Parathyroid adenoma (tissue), 2 donors: ENCODE results near the gene ARSD.

ENCODE experiments used
- H2AFZ ChIP-seq: fragments of 300-600 bp; sonication (generic); one replicate; pipeline ENCODE4 v1.7.0; 2017; ENCODE audit warnings: antibody characterized with exemption, mild to moderate bottlenecking
- H3K27ac ChIP-seq: fragments of 300-600 bp; sonication (generic); one replicate; pipeline ENCODE4 v1.7.0; 2017
- H3K27me3 ChIP-seq: fragments of 300-600 bp; sonication (generic); one replicate; pipeline ENCODE4 v1.7.0; 2017; ENCODE audit warnings: low read length; ENCODE audit not compliant: control insufficient read depth, insufficient read depth
- H3K36me3 ChIP-seq: fragments of 300-600 bp; sonication (generic); one replicate; pipeline ENCODE4 v1.7.0; 2017; ENCODE audit warnings: low read length; ENCODE audit not compliant: control insufficient read depth, insufficient read depth
- H3K4me1 ChIP-seq: fragments of 300-600 bp; sonication (generic); one replicate; pipeline ENCODE4 v1.7.0; 2017; ENCODE audit warnings: control low read depth
- H3K4me2 ChIP-seq: fragments of 300-600 bp; sonication (generic); one replicate; pipeline ENCODE4 v1.7.0; 2017; ENCODE audit warnings: low read length
- H3K4me3 ChIP-seq: fragments of 300-600 bp; sonication (generic); one replicate; pipeline ENCODE4 v1.7.0; 2017; ENCODE audit warnings: low read depth, low read length
- H3K79me2 ChIP-seq: fragments of 300-600 bp; sonication (generic); one replicate; pipeline ENCODE4 v1.7.0; 2017; ENCODE audit warnings: control low read depth
- H3K9ac ChIP-seq: fragments of 300-600 bp; sonication (generic); one replicate; pipeline ENCODE4 v1.7.0; 2017; ENCODE audit warnings: mild to moderate bottlenecking
- H3K9me3 ChIP-seq: fragments of 300-600 bp; sonication (generic); one replicate; pipeline ENCODE4 v1.7.0; 2017; ENCODE audit warnings: low read length; ENCODE audit not compliant: control insufficient read depth
- CTCF ChIP-seq: fragments of 300-600 bp; sonication (generic); IDR thresholded peaks from one replicate; pipeline ENCODE4 v1.7.0; 2017; ENCODE audit warnings: antibody characterized with exemption, mild to moderate bottlenecking
- donor health status: primary hyperparathyroidism.

The ARSD gene

GRCh38 chrX:2921750-2922149, 7.4 kb downstream of the ARSD start:
- no peaks in the 10 kb centered on the region for H3K36me3 ChIP-seq
- no peak overlapping the region for H3K4me2 ChIP-seq
- no peak overlapping the region for H3K27ac ChIP-seq
- H2AFZ ChIP-seq: no peak overlapping the region
- H3K9ac ChIP-seq: no peak overlapping the region
- H3K79me2 ChIP-seq: no peaks in the 10 kb centered on the region
- H3K4me1 ChIP-seq: no peaks in the 10 kb centered on the region
- H3K27me3 ChIP-seq: no peaks in the 10 kb centered on the region
- no peaks in the 10 kb centered on the region for H3K9me3 ChIP-seq
- no peak for TF ChIP-seq CTCF
- no peak overlapping the region for H3K4me3 ChIP-seq

GRCh38 chrX:2921193-2921592, 7.9 kb downstream of the ARSD start:
- no peak overlapping the region for H3K4me3 ChIP-seq
- no peaks in the 10 kb centered on the region for H3K79me2 ChIP-seq
- H2AFZ ChIP-seq: no peak overlapping the region
- no peaks in the 10 kb centered on the region for H3K9me3 ChIP-seq
- H3K4me1 ChIP-seq: no peaks in the 10 kb centered on the region
- H3K9ac ChIP-seq: no peak overlapping the region
- TF ChIP-seq CTCF: no peak
- H3K4me2 ChIP-seq: no peak overlapping the region
- H3K27ac ChIP-seq: no peak overlapping the region
- H3K36me3 ChIP-seq: no peaks in the 10 kb centered on the region
- H3K27me3 ChIP-seq: no peaks in the 10 kb centered on the region

- H3K9ac ChIP-seq: no peak overlapping the region
- H3K9me3 ChIP-seq: no peaks in the 10 kb centered on the region
- H2AFZ ChIP-seq: no peak overlapping the region
- H3K79me2 ChIP-seq: no peaks in the 10 kb centered on the region
- H3K4me3 ChIP-seq: no peak overlapping the region
- no peaks in the 10 kb centered on the region for H3K36me3 ChIP-seq
- no peaks in the 10 kb centered on the region for H3K4me1 ChIP-seq
- no peaks in the 10 kb centered on the region for H3K27me3 ChIP-seq
- no peak overlapping the region for H3K27ac ChIP-seq
- no peak overlapping the region for H3K4me2 ChIP-seq
- no peak for TF ChIP-seq CTCF
These were observed 11.4 kb downstream of the ARSD start for GRCh38 chrX:2917767-2918166.

GRCh38 chrX:2913118-2913517, 16.0 kb downstream of the ARSD start:
- Histone ChIP-seq H3K4me2 (no peak overlapping the region), H2AFZ (no peak overlapping the region), H3K36me3 (no peaks in the 10 kb centered on the region), H3K9ac (no peak overlapping the region), H3K27ac (no peak overlapping the region), H3K4me1 (no peaks in the 10 kb centered on the region), H3K79me2 (no peaks in the 10 kb centered on the region), H3K9me3 (no peaks in the 10 kb centered on the region), H3K27me3 (no peaks in the 10 kb centered on the region), H3K4me3 (no peak overlapping the region)
- TF ChIP-seq CTCF: no peak

- H3K4me3 ChIP-seq: no peak overlapping the region
- no peaks in the 10 kb centered on the region for H3K79me2 ChIP-seq
- H3K36me3 ChIP-seq: no peaks in the 10 kb centered on the region
- TF ChIP-seq CTCF: no peak
- H3K9ac ChIP-seq: no peak overlapping the region
- no peak overlapping the region for H3K4me2 ChIP-seq
- H3K9me3 ChIP-seq: no peaks in the 10 kb centered on the region
- no peaks in the 10 kb centered on the region for H3K27me3 ChIP-seq
- no peak overlapping the region for H2AFZ ChIP-seq
- H3K27ac ChIP-seq: no peak overlapping the region
- H3K4me1 ChIP-seq: no peaks in the 10 kb centered on the region
These were observed 19.0 kb downstream of the ARSD start for GRCh38 chrX:2910109-2910508.
